ENCODE measurements around the gene RAD51B.
"Not testable (repeated sequence)": the region's sequence is repeated elsewhere in the genome, so short reads cannot be mapped to it uniquely, and the experiment has no call there.

The RAD51B gene

DNA sequence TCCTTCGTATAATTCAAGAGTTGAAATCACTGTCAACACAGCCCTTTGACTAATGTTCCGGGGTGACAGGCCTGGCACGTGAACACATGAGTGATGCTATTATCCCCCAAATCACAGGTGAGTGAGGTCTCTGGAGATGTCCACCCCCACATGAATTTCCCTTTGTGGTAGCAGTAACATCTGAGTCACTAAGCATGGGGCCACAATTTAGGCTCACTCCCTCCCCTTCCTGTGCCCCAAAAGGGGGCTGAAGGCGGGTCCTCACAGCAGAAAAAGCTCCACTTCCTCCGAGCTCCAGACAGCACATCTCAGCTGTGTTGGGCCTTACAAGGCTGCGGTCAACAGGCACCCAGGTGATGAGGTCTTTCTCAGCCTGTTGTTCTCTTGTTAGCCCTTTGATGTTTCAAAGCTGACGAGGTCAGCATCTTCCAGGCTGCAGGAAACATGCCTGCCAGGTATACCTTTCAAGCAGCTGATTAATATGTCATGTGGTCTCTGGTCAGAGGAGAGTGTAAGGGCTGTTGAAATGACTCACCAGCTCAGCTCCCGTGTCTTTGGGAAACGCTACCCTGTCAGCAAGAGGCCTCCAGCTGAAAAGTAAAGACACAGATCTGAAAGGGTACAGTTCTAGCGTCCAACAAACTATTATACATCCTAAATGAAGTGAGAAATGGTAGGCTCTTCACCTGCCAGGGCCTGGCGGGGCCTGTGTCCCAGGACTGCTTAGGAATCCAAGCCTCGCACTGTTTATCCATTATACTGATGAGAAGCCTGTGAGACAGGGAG is 866.0 kb downstream of the RAD51B start:
- DNase-seq = peak; percentile 82 to 85

DNA sequence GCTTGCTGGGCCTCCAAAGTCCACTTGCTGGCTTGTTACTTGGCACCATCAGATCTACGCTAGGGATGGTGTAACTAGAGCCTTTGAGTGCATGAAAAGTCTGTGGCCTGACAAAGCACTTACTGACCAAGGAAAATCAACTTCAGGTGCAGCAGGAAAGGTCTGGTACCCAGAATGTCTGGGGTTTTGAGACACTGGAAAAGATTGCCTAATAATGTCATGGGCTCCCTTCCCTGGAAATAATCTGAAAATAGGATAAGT is 866.6 kb downstream of the RAD51B start:
- DNase-seq = no peak

DNA sequence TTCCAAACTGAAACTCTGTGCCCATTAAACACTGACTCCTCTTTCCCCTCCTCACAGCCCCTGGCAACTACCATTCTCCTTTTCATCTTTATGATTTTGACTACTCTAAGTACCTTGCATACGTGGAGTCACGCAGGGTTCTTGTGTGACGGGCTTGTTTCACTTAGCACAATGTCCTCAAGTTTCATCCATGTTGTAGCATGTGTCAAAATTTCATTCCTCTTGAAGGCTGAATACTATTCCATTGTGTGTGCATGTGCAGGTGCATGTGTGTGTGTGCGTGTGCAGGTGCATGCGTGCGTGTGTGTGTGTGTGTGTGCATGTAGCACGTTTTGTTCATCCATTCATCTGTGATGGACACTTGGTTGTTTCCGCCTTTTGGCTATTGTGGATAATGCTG is 867.1 kb downstream of the RAD51B start:
- no peak for DNase-seq

DNA sequence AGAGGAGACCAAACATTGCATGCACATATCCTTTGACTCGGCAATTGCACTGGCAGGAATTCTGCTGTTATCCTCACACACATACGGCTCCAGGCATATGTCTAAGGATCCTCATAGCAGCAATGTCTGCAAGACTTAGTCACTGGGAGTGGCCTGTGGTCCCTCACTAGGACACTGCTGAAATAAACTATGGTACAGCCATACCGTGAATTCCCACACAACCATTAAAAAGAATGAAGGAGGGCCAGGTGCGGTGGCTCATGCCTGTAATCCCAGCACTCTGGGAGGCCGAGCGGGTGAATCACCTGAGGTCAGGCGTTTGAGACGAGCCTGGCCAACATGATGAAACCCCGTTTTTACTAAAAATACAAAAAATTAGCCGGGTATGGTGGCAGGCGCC is 868.2 kb downstream of the RAD51B start:
- no peak for DNase-seq

DNA sequence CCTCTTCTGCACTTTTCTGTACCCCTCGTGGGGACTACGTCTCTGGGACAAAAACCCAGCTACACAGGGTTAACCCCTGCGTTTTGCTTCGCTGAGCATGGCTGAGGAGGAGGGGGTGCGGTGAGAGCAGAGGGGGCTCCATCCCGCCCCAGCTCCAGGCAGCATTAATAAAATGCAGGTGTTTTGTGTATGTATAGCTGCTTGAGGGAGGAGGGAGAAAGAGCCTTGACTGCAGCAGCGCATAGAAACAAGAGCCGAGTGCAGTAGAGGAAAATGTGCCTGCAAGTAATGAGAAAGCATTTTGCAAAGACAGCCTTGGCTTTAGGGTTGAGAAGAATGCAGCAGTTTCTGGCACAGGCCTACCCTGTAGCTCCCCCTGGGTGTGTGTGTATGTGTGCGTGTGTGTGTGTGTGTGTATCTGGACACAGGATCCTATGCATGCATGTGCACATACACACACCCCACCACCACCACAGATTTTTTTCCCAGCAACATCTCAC is 869.3 kb downstream of the RAD51B start:
- no peak for DNase-seq

DNA sequence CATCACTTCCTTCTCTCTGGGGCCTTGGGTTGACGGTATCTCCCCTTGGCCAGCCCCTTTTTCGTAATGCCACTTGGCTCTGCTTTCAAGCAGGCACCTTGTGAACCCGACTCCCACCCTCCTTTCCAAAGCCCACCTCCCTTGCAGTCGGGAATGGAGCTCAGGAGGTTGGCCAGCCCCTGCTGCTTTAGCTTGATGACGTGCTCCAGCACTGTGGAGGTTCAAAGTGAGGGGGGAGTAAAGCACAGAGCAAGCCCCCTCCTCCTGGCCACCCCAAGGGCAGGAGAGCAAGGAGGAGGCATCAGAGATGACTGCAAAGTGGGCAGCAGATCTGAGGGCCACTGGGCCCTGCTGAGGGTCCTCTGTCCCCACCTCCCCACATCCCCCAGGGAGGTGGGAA is 869.9 kb downstream of the RAD51B start:
- DNase-seq = no peak

DNA sequence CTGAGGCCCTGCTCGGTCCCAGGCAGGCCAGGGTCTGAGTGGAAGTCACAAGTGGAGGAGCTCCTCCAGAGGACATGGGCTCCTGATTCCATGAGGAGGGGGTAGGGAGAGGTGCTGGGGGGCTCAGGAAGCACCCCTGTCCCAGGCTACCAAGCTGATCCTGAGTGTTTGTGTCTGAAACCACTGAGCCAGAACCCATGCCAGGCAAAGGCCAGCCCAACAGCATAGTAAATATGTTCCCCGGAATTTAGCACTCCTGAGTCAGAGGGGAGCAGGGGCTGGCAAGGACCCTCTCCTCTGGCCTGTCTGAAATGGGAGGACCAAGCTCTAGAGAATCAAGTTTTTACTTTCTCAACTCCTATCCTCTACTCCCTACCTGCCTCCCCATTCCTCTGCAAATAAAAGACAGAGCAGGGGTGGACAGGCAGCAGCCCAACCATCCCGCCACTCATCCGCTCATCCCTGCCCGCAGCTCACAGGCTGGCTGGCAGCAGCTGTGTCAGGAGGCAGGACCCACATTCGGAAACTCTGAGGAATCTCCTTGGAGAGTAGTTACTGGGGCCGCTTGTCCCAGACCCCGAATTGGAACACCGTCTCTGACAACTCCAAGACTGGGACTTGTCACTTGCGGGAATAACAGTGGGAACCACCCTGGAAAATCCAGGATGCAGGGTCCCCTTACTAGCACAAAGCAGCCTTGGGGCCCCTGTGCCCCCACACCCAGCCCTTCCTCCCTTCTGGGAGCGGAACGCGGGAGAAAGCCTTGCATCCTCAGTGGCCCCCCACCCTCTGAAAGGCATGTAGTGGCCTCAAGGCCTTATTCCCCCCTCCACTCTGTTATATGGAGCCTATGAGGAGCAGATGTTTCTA is 870.7 kb downstream of the RAD51B start:
- DNase-seq = no peak

DNA sequence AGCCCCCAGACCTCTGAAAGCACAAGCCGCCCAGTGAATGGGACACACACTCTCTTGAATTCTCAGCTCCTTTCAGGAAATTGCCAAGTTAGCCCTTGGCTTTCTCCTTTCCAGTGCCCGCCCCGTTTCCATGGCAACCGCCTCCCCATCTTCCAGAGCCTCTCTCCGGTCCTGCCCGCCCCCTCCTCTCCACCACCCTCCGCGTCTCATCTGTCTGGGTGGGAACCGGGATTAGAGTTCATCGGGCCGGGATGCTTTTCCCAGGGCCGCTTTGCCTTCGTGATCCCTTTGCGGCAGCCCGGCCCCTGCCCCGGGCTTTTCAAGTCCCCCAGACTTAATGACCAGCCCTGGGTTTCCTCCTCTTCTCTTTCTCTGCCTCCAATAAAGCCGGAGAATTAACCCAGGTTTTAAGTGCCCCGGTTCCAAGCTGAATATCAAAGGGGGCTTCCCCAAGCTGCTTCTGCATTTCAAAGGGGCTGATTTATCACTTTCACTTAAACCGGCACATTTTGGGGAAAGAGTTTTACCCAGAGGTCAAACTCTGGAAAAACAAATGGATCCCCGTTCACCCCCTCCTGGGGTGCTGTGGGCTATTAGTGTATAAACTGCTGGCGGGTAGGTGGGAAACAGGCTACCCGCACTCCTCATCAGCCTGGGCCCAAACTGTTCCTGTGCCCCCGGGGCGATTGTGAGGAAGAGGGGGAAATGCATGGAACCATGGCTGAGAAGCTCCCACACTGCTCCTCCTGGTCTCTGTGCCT is 871.6 kb downstream of the RAD51B start:
- DNase-seq = no peak

DNA sequence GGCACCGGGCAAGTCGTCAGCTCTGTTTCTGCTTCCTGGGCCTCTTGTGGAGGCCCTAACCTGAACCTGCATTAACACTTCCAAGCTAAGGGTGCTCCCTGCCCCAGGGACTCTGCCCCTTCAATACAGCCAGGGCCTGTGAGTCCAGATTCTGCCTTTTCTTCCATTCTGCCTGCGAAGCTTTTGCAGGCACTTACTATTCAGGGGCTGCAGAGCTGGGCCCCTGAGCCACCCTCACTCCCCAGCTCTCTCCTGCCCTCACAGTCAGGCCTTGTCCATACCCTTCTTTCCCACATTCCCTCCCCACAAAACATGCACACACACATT is 872.2 kb downstream of the RAD51B start:
- DNase-seq = no peak

DNA sequence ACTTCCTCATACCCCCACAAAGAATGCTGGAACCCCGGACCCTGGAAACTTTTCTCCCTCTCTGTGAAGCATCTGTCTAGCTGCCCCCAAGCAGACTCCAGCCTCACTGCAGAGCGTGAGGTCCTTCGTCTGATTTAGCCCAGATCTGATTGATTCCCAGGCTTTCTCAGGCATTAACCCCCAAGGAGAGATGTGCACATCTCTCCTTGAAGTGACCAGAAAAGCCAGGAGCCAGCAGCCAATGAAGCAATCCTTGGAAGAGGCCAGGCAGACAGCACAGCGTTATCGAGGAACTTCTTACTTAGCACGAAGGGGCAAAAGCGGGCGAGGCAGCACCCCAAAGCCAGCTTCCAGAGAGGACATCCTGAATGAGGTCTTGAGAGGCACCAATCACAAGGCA is 872.6 kb downstream of the RAD51B start:
- no peak for DNase-seq

DNA sequence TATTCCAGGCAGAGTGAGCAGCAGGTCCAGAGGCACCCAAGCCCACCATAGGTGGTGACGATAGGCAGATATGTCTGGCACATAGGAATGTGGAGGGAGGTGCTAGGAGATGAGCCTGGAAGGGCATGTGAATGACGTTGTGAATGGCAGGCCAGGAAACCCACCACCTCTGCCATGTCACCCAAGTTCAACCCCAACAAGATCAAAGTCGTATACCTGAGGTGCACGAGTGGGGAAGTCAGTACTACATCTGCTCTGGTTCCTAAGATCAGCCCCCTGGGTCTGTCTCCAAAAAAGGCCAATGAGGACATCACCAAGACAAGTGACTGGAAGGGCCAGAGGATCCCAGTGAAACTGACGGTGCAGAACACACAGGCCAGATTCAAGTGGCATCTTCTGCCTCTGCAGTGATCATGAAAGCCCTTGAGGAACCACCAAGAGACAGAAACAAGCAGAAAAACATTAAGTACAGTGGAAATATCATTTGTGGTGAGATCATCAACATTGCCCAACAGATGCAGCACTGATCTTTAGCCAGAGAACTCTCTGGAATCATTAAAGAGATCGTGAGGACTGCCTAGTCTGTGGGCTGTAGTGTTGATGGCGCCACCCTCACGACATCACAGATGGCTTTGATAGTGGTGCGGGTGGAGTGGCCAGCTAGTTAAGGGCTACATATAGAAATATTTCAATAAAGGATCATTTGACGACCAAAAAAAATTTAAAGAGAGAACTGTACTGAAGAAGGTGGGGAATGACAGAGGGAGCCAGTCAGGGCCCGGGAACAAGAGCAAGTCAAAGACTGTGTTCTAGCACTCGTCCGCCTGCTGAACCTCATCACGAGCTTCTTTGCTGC is 873.6 kb downstream of the RAD51B start:
- no peak for DNase-seq

DNA sequence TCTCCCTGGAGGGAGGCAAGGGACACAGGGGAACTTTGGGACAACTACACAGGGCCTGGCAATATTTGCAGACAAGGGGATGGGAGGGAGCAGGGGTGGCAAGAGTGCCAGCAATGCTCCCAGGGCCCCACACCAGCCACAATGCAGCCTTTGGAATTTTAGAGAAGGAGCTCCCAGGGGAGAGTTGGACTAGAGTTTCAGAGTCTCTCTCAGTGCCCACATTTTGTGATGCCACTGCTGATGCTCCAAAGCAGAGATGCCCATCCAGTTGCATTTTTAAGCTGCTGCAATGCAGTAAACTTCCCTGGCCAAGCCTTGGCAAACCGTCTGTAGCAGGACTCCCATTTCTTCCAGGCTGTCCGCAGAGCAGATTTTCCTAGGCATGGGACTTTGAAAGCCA is 874.3 kb downstream of the RAD51B start:
- no peak for DNase-seq

DNA sequence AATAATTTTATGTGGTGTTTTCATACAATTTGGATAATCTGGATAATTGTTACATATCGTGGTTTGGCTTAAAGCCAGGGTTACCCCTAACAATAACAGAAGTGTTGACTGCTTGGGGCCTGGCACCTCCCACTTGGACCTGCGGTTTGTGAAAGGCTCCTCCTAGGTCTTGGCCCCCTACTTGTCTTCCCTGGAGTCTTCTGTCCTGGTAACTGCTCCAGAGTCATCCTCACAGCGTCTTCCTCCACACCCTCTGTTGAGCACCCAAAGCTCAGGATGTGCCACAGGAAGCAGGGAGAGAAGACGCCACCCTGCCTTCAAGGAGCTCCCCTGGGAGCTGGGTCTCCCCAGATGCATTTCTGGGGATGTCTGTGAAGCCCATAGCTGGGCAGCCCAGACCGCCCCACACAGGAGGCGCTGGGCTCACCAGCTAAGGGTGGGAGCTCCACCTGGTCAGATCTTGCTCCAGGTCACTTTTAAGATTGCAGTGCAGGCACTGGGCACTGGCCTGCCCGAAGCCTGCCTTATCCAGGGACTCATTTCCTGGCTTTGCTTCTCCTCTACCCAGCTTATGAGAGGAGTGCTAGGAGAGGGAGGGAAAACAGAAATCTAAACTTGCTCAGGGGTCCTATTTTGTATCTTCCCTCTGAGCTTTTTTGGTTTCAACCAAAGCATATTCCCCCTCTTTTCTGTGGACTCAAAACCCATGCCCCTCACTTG is 875.1 kb downstream of the RAD51B start:
- DNase-seq = no peak

DNA sequence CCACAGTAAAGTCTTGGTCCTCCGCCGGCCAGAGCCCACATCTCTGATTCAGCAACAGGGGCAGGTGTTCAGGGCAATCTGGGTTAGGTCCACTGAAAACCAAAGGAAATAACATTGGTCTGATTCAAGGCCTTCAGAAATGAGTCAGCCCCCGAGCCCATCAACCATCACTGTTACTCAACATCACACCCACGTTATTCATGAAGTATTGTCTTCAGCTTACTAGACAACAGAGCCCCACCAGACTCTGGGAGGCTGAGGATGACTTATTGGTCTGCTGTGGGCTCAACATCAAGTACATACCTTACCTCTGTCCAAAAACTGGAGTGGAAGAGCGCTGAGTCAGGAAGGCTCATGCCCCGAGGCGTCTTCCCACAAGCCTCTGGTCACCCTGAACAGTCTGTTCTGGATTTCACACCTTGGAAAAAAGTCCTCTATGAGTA is 875.8 kb downstream of the RAD51B start:
- peak in 1 of 2 donors; percentile 42 for DNase-seq

DNA sequence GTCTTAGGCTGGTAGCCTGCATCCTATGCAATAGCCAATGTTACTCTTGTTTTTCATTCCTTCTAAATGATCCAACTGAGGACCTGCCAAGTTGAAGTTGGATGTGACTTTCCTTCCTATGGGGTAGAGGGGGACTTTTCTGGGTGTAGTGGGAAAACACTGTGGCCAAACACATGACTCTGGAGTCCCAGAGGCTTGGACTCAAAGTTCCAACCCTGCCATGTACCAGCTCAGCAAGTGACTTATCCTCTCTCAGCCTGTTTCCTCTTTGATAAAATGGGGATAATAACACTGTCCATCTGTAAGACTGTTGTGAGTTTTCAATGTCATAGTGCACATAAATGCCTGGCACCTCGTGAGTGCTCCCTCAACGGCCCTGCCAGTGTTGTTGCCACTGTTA is 876.3 kb downstream of the RAD51B start:
- DNase-seq = no peak

DNA sequence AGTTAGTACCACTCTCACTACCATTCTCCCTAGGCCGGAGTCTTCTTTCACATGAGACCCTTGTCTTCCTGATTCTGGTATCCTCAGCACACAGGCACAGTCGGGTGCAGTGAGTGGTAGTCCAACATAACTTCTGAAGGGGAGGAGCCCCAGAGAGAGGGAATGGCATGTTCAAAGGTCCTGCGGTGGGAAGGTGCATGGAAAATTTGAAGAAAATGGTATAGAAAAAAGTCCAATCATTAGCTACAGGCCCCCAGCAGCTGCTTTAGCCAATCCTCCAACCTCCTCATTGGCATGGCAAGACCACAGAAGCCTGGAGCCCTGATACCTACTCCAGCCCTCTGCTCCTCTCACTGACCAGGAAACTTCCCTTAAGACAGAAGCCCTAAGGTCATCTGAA is 876.7 kb downstream of the RAD51B start:
- DNase-seq = no peak

DNA sequence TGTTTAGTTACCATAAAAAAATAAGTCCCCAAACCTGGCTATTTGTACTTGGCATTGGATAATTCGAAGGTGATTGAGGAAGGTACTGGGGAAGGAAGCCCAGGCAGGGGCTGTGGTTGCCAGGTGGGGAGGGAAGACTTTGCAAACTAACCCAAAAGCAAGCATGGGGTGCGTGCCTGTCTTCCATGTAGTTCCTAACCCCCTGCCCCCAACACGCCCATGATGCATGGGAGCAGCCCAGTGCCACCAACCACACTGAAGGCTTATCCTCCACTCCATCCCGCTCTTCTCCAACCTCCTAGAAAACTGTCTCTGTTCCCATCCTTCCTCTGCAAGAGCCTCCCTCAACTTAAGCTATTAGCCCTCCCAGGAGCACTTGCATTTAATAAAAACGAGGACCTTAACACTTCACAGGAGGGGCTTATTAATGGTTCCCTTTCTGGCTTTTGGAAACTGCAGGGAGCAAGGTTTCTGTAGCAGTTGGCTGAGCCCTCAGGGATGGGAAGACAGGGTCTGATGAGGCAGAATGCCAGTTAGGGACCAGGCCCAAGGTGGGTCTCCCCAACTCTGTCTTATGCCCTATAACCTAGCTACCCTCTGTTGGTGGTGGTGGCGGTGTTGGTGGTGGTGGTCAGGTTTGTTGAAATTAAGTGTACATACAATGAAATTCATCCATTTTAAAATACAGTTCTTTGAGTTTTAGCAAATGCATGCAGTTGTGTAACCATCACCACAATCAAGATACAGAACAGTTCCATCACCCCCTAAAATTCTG is 877.3 kb downstream of the RAD51B start:
- DNase-seq = no peak

DNA sequence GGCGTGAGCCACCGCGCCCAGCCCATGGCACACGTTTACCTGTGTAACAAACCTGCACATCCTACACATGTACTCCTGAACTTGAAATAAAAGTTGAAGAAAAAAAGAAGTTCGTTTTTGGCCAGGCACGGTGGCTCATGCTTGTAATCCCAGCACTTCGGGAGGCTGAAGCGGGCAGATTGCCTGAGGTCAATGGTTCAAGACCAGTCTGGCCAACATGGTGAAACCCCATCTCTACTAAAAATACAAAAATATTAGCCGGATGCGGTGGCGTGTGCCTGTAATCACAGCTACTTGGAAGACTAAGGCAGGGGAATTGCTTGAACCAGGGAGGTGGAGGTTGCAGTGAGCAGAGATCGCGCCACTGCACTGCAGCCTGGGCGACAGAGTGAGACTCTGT is 879.2 kb downstream of the RAD51B start:
- DNase-seq = not testable (repeated sequence)

DNA sequence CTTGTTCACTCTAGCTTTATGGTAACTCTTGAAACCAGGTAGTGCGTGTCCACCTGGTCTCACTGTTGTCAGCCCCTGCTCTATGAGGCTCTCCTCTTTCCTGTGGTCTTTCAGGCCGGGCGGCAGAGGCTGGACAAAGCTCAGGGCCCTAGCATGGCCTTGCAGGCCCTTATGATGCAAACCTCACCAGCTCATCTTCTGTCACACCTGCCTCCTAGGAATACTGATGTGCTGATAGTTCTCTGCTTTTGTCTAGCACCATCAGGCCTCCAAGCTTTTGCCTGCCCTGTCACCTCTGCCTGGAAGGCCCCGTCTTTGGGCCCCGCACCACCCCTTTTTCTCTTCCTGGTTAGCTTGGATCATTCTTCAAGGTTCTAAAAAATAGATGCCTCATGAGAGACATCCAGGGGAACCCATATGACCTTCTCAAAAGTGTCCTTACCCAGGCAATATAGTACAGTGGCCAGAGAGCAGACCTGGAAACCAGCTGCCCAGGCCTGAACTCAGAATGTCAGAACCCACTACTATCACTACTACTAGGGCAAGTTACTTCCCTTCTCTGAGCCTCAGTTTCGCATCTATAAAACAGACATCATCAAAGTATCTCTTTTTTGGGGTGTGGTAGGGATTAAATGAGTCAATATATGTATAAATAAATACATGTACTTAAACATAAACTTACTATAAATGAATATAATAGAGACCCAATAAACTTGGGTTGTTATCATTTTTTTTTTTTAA is 881.6 kb downstream of the RAD51B start:
- DNase-seq = no peak

DNA sequence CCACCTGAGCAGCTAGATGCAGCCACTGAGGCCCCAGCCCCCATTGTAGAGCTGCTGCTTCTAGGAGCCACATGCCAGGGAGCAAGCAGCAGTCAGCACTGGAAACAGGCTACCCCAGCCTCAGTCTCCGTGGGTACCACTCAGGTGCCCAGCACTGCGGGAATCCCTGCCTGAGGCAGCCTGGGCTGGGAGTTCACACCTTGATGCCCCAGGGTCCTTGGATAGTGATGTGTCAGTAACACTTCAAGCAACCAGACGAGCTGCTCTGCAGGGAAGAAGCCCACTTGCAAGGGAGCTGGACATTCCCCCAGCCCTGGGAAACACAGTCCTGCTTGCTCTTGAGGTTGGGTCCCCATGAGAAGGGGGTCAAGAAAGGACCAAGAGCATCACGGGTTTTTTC is 882.6 kb downstream of the RAD51B start:
- no peak for DNase-seq
